OCI-LY1 (cell line): ENCODE measurements around the gene ARL5A.
"Not testable (repeated sequence)": the region's sequence is repeated elsewhere in the genome, so short reads cannot be mapped to it uniquely, and the experiment has no call there.

Experiments
- H2AFZ ChIP-seq: fragments of 200-600 bp; sonication (generic), shearing (Covaris generic); 2 replicates; pipeline ENCODE4 v1.6.0; 2014; ENCODE audit warnings: antibody characterized with exemption, mild to moderate bottlenecking, low read length
- H3F3A ChIP-seq: fragments of 200-600 bp; sonication (generic), shearing (Covaris generic); 2 replicates; pipeline ENCODE4 v1.6.0; 2014; ENCODE audit warnings: mild to moderate bottlenecking, antibody characterized with exemption, low read length, moderate library complexity; ENCODE audit not compliant: insufficient read depth
- H3K27ac ChIP-seq: fragments of 200-600 bp; sonication (generic); 2 replicates; pipeline ENCODE4 v1.5.1; 2014; ENCODE audit warnings: low read length, mixed run types, mild to moderate bottlenecking, low read depth; ENCODE audit not compliant: poor library complexity, severe bottlenecking
- H3K27me3 ChIP-seq: fragments of 200-600 bp; sonication (generic); 2 replicates; pipeline ENCODE4 v1.6.0; 2014; ENCODE audit warnings: antibody characterized with exemption, mild to moderate bottlenecking, low read length, moderate library complexity; ENCODE audit not compliant: insufficient read depth
- H3K36me3 ChIP-seq: fragments of 200-600 bp; sonication (generic); 2 replicates; pipeline ENCODE4 v1.6.1; 2014; ENCODE audit warnings: mild to moderate bottlenecking, antibody characterized with exemption, low read length, moderate library complexity, mixed read lengths; ENCODE audit not compliant: insufficient read depth
- H3K4me1 ChIP-seq: fragments of 200-600 bp; sonication (generic); 2 replicates; pipeline ENCODE4 v1.5.1; 2014; ENCODE audit warnings: mild to moderate bottlenecking, low read length, moderate library complexity; ENCODE audit not compliant: insufficient read depth, severe bottlenecking
- H3K4me2 ChIP-seq: fragments of 200-600 bp; sonication (generic), shearing (Covaris generic); 2 replicates; pipeline ENCODE4 v1.6.1; 2014; ENCODE audit warnings: low read length
- H3K4me3 ChIP-seq: fragments of 200-600 bp; sonication (generic); 2 replicates; pipeline ENCODE4 v1.5.1; 2014; ENCODE audit warnings: low read length, low read depth, mild to moderate bottlenecking, mixed read lengths; ENCODE audit not compliant: poor library complexity, severe bottlenecking
- H3K79me2 ChIP-seq: fragments of 200-600 bp; shearing (Covaris generic); 2 replicates; pipeline ENCODE4 v1.6.1; 2016; ENCODE audit warnings: mixed run types, low read length, mixed read lengths; ENCODE audit not compliant: insufficient read depth
- H3K9ac ChIP-seq: fragments of 200-600 bp; sonication (generic), shearing (Covaris generic); 2 replicates; pipeline ENCODE4 v1.6.1; 2014; ENCODE audit warnings: mild to moderate bottlenecking, low read length, mixed read lengths
- H3K9me2 ChIP-seq: fragments of 200-600 bp; sonication (generic), shearing (Covaris generic); 2 replicates; pipeline ENCODE4 v1.6.1; 2014; ENCODE audit warnings: low read depth, mild to moderate bottlenecking, low read length, mixed read lengths
- H3K9me3 ChIP-seq: fragments of 200-600 bp; shearing (Covaris generic); 2 replicates; pipeline ENCODE4 v1.6.1; 2014; ENCODE audit warnings: low read length, mixed read lengths
- H4K20me1 ChIP-seq: fragments of 200-600 bp; sonication (generic), shearing (Covaris generic); 2 replicates; pipeline ENCODE4 v1.6.0; 2016; ENCODE audit warnings: mild to moderate bottlenecking, low read length; ENCODE audit not compliant: insufficient read depth
- EZH2 ChIP-seq: fragments of 200-600 bp; sonication (generic), shearing (Covaris generic); IDR thresholded peaks from 2 replicates; pipeline ENCODE4 v1.8.0; 2017; ENCODE audit warnings: borderline replicate concordance, mixed run types, mild to moderate bottlenecking, antibody characterized with exemption, low read length, moderate library complexity, mixed read lengths
- TF ChIP-seq, protein P1 (sequence below): fragments of 200-600 bp; sonication (generic), shearing (Covaris generic); IDR thresholded peaks from 2 replicates; pipeline ENCODE4 v1.5.1; 2017; ENCODE audit warnings: mild to moderate bottlenecking, antibody characterized with exemption, low read length, moderate library complexity, mixed read lengths

ARL5A gene, protein sequence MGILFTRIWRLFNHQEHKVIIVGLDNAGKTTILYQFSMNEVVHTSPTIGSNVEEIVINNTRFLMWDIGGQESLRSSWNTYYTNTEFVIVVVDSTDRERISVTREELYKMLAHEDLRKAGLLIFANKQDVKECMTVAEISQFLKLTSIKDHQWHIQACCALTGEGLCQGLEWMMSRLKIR

DNA sequence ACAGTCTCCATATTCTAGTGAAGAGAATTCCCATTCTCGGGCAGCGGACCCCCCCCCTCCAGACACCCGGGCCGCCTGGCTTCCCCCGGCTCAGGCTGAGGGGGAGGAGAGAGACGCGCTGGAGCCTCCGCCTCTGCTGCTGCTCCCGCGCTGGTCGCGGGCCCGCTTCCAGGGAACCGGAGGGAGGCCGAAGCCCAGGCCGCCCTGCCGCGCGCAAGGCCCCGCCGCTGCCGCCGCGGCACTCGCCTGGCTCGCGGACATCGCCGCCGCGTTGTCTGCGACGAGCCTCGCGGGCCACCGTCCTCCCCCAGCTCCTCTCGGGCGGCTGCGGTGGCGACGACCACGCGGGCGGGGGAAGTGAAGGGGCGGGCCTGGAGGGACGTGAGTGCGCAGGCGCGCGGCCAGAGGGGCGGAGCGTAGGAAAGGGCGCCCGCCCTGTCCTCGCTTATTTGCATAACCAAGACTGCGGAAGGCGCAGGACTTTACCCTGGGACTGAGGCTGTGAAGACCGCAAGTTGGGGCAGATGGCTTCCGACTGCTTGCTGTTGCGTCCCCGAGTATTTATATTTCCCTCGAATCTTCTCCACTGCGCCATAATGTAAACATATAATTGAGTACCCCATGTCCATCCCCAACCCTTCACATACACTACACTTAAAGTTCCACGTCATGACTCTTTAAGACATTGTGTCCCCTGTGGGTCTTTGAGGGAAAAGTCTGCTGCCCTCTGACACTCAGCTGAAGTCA lies at the start of gene ARL5A:
Gene ARL5A, minus strand, starts transcription at position 279 of the 747 bp plus-strand sequence. Its CDS starts 245 bp downstream, at position 34.
- no peaks in the 10 kb centered on the region for H3F3A ChIP-seq
- TF ChIP-seq, protein P1, sequence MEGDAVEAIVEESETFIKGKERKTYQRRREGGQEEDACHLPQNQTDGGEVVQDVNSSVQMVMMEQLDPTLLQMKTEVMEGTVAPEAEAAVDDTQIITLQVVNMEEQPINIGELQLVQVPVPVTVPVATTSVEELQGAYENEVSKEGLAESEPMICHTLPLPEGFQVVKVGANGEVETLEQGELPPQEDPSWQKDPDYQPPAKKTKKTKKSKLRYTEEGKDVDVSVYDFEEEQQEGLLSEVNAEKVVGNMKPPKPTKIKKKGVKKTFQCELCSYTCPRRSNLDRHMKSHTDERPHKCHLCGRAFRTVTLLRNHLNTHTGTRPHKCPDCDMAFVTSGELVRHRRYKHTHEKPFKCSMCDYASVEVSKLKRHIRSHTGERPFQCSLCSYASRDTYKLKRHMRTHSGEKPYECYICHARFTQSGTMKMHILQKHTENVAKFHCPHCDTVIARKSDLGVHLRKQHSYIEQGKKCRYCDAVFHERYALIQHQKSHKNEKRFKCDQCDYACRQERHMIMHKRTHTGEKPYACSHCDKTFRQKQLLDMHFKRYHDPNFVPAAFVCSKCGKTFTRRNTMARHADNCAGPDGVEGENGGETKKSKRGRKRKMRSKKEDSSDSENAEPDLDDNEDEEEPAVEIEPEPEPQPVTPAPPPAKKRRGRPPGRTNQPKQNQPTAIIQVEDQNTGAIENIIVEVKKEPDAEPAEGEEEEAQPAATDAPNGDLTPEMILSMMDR, result no peak
- TF ChIP-seq EZH2, result no peak

DNA sequence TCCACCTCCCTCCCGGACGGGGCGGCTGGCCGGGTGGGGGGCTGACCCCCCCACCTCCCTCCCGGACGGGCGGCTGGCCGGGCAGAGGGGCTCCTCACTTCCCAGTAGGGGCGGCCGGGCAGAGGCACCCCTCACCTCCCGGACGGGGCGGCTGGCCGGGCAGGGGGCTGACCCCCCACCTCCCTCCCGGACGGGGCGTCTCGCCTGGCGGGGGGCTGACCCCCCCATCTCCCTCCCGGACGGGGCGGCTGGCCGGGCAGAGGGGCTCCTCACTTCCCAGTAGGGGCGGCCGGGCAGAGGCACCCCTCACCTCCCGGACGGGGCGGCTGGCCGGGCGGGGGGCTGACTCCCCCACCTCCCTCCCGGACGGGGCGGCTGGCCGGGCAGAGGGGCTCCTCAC lies 47.4 kb upstream of the ARL5A start:
- not testable (repeated sequence) for H3K9me3 ChIP-seq, H3K4me3 ChIP-seq, H3K4me2 ChIP-seq, H3K4me1 ChIP-seq, H3K27me3 ChIP-seq, H4K20me1 ChIP-seq, H3K9ac ChIP-seq, H3K9me2 ChIP-seq, H3K79me2 ChIP-seq, H3K36me3 ChIP-seq, H2AFZ ChIP-seq, H3F3A ChIP-seq, H3K27ac ChIP-seq

More for the DNA sequence above, at the start of gene ARL5A:
- Histone ChIP-seq H4K20me1 (no peaks in the 10 kb centered on the region), H3K9ac (peak within 1 kb of the TSS; percentile 90), H3K9me2 (no peaks in the 10 kb centered on the region), H3K9me3 (no peaks in the 10 kb centered on the region), H3K4me1 (peaks cover 38% of the 10 kb centered on the region), H3K27ac (peak within 1 kb of the TSS; percentile 36), H3K79me2 (peaks cover 47% of the 10 kb centered on the region), H3K27me3 (no peaks in the 10 kb centered on the region), H3K4me2 (peak within 1 kb of the TSS; percentile 76), H2AFZ (peak within 1 kb of the TSS; percentile 11), H3K4me3 (peak within 1 kb of the TSS; percentile 87), H3K36me3 (peaks cover 7% of the 10 kb centered on the region)

- Histone ChIP-seq H3F3A (no peaks in the 10 kb centered on the region), H4K20me1 (no peaks in the 10 kb centered on the region), H3K27me3 (no peaks in the 10 kb centered on the region; the same call in 1 of the 2 replicates), H3K9me2 (no peaks in the 10 kb centered on the region), H3K79me2 (no peaks in the 10 kb centered on the region), H3K4me2 (no peak overlapping the region), H3K4me1 (no peaks in the 10 kb centered on the region), H3K9me3 (no peaks in the 10 kb centered on the region), H2AFZ (no peak overlapping the region), H3K27ac (no peak overlapping the region), H3K4me3 (no peak overlapping the region), H3K9ac (no peak overlapping the region), H3K36me3 (no peaks in the 10 kb centered on the region)
- TF ChIP-seq, protein P1, result no peak
These were observed 44.2 kb upstream of the ARL5A start for GRCh38 chr2:151872463-151872862.
